HepG2 (cell line): ENCODE data around the gene TRMT1. TPM values are rescaled to one million over a fixed set of nuclear protein-coding genes. Genes with fewer than 3 reads are reported as not detected.

ENCODE experiments used
- ATAC-seq: fragments of 200-7000 bp; cut with Tn5 transposase; 3 replicates; pipeline ENCODE4 v1.9.1; 2020; ENCODE audit warnings: mild to moderate bottlenecking, moderate library complexity
- BruUV-seq: library from RNA; stranded (reverse); fragments of 400-500 nt; replicated peaks from 2 replicates; lab custom pipeline; 2021; lab: Mats Ljungman, UMichigan
- CTCF ChIA-PET: fragments of 300-600 bp; formaldehyde crosslinking; extraction: SDS; loops from one replicate; lab custom pipeline; 2021; ENCODE audit warnings: low total read pairs, inconsistent platforms, low intra/inter-chr PET ratio; lab: Yijun Ruan, JAX
- POLR2A ChIA-PET: fragments of 350-600 bp; sonication (Branson Sonifier 250); formaldehyde crosslinking; loops from one replicate; lab custom pipeline; 2020; ENCODE audit warnings: antibody characterized with exemption, inconsistent platforms; lab: Yijun Ruan, JAX
- DNase-seq: peaks from one replicate; pipeline ENCODE4 v3.0.0-alpha.2; 2015; ENCODE audit warnings: low spot score
- FAIRE-seq: peaks from 3 replicates; lab custom pipeline; 2011; peaks lifted over from hg19 to GRCh38; lab: Jason Lieb, UNC
- H2AFZ ChIP-seq: one replicate; pipeline ENCODE4 v1.6.1; 2011; ENCODE audit warnings: low read length, inconsistent platforms
- H3K27ac ChIP-seq: fragments of 300-600 bp; 3 replicates; pipeline ENCODE4 v1.8.0; 2011; ENCODE audit warnings: mixed run types, mild to moderate bottlenecking, mixed read lengths, low read length, inconsistent platforms; ENCODE audit not compliant: insufficient read depth; ENCODE audit errors: extremely low read length
- H3K27me3 ChIP-seq, 2 experiments: fragments of 200-600 bp in 1 of 2; 2 replicates in 1 of 2; 3 replicates in 1 of 2; pipeline versions ENCODE4 v1.6.0 to v1.8.0; 2011; ENCODE audit warnings: low read length in 2 of 2, mild to moderate bottlenecking in 2 of 2, moderate library complexity in 2 of 2, inconsistent platforms in 1 of 2; ENCODE audit not compliant: insufficient read depth in 2 of 2, control insufficient read depth in 1 of 2
- H3K36me3 ChIP-seq, 2 experiments: fragments of 200-600 bp in 1 of 2; replicated peaks in 1 of 2; 2 replicates in 1 of 2; 3 replicates in 1 of 2; pipeline versions ENCODE4 v1.5.1 to v1.8.0; 2011; ENCODE audit warnings: low read length in 2 of 2, inconsistent platforms in 1 of 2; ENCODE audit not compliant: insufficient read depth in 2 of 2, control insufficient read depth in 1 of 2
- H3K4me1 ChIP-seq: 2 replicates; pipeline ENCODE4 v1.5.1; 2012; ENCODE audit warnings: low read length, inconsistent platforms; ENCODE audit not compliant: insufficient read depth
- H3K4me2 ChIP-seq: 2 replicates; pipeline ENCODE4 v1.6.0; 2011; ENCODE audit warnings: low read depth, low read length, inconsistent platforms
- H3K4me3 ChIP-seq, 3 experiments: fragments of 200-600 bp in 1 of 3; sonication (generic), shearing (Covaris generic) in 1 of 3; replicated peaks in 1 of 3; 2 replicates each; pipeline ENCODE4 v1.5.1; 2011 to 2016; ENCODE audit warnings: low read length in 3 of 3, inconsistent platforms in 2 of 3, low read depth in 2 of 3, mild to moderate bottlenecking in 2 of 3, control low read depth in 1 of 3, mixed read lengths in 1 of 3; ENCODE audit not compliant: insufficient read depth in 1 of 3
- H3K79me2 ChIP-seq: one replicate; pipeline ENCODE4 v1.6.1; 2011; ENCODE audit warnings: low read length, inconsistent platforms; ENCODE audit not compliant: insufficient read depth
- H3K9ac ChIP-seq: 2 replicates; pipeline ENCODE4 v1.6.0; 2011; ENCODE audit warnings: mild to moderate bottlenecking, low read depth, low read length, inconsistent platforms; ENCODE audit not compliant: insufficient read depth
- H3K9me3 ChIP-seq: 2 replicates; pipeline ENCODE4 v1.5.1; 2012; ENCODE audit warnings: mild to moderate bottlenecking, low read length
- H4K20me1 ChIP-seq: 2 replicates; pipeline ENCODE4 v1.6.0; 2011; ENCODE audit warnings: inconsistent platforms, mild to moderate bottlenecking, low read length, moderate library complexity; ENCODE audit not compliant: insufficient read depth
- AGO2 ChIP-seq: fragments of 200-400 bp; formaldehyde crosslinking; optimal IDR thresholded peaks from 2 replicates; pipeline ENCODE3; 2017; ENCODE audit warnings: mild to moderate bottlenecking, low read depth, low read length, moderate library complexity
- HNRNPL ChIP-seq: fragments of 200-400 bp; formaldehyde crosslinking; IDR thresholded peaks from 2 replicates; pipeline ENCODE4 v1.6.1; 2017; ENCODE audit warnings: mild to moderate bottlenecking, low read depth, low read length
- HNRNPLL ChIP-seq: fragments of 200-400 bp; formaldehyde crosslinking; IDR thresholded peaks from 2 replicates; pipeline ENCODE4 v1.6.1; 2017; ENCODE audit warnings: mild to moderate bottlenecking, low read depth, low read length; ENCODE audit not compliant: poor library complexity, severe bottlenecking
- ZFX ChIP-seq: sonication (generic); formaldehyde crosslinking; IDR thresholded peaks from 2 replicates; pipeline ENCODE4 v1.4.0; 2020; ENCODE audit warnings: mild to moderate bottlenecking, low read depth, missing genetic modification reagents, moderate library complexity
- ZNF619 ChIP-seq: sonication (generic); formaldehyde crosslinking; IDR thresholded peaks from 2 replicates; pipeline ENCODE4 v1.4.0; 2020; ENCODE audit warnings: mild to moderate bottlenecking, missing genetic modification reagents
- ZNF768 ChIP-seq: sonication (generic); formaldehyde crosslinking; IDR thresholded peaks from 2 replicates; pipeline ENCODE4 v1.4.0; 2020; ENCODE audit warnings: missing genetic modification reagents
- WGBS: methylation state at CpG from one replicate; pipeline ENCODE4 v1.1.6; 2017; ENCODE audit warnings: low lambda C conversion rate; 5-methylcytosine and 5-hydroxymethylcytosine counted together
- in situ Hi-C: cut with HindIII; loops from 2 replicates; pipeline ENCODE4 v1.10.0; 2017; ENCODE audit warnings: low pct_unique_long_range_greater_than_20kb; ENCODE audit not compliant: extremely low pct_ligation_motif_present
- intact Hi-C: fragments of 100-400 bp; cut with micrococcal nuclease; formaldehyde crosslinking; loops from one replicate; pipeline ENCODE4 v1.10.0; 2022; ENCODE audit not compliant: unreplicated experiment
- polyA plus RNA-seq, 8 experiments: library from polyadenylated mRNA; depleted of rRNA in 3 of 8; stranded (reverse) in 7 of 8; unstranded in 1 of 8; fragments of >200 nt; fragmentation: Illumina TruSeq in 4 of 8; extraction: Trizol in 4 of 8; gene quantifications; 2 replicates each; pipeline versions ENCODE4 v1.2.1 to v1.2.3, GENCODE V29; 2011 to 2016; ENCODE audit warnings: low read depth in 4 of 8, missing spikeins in 1 of 8, mixed read lengths in 1 of 8; ENCODE audit not compliant: insufficient read depth in 1 of 8
- total RNA-seq, 5 experiments: library from RNA; depleted of rRNA; stranded (reverse); fragments of >200 nt; fragmentation: Illumina TruSeq; extraction: Trizol; gene quantifications; 2 replicates each; pipeline ENCODE4 v1.2.3, GENCODE V29; 2016; ENCODE audit warnings: low read depth in 1 of 5
- TF ChIP-seq, protein P1 (sequence below): sonication (generic); IDR thresholded peaks from 2 replicates; pipeline ENCODE4 v1.6.1; 2016; ENCODE audit warnings: low read depth, borderline replicate concordance

The TRMT1 gene
- total and polyA plus RNA-seq, 2 of the 13 experiments (the other 11 are each of a cell fraction or from before 2014, with no cell fraction given) = 35.5 to 44.1 TPM

DNA sequence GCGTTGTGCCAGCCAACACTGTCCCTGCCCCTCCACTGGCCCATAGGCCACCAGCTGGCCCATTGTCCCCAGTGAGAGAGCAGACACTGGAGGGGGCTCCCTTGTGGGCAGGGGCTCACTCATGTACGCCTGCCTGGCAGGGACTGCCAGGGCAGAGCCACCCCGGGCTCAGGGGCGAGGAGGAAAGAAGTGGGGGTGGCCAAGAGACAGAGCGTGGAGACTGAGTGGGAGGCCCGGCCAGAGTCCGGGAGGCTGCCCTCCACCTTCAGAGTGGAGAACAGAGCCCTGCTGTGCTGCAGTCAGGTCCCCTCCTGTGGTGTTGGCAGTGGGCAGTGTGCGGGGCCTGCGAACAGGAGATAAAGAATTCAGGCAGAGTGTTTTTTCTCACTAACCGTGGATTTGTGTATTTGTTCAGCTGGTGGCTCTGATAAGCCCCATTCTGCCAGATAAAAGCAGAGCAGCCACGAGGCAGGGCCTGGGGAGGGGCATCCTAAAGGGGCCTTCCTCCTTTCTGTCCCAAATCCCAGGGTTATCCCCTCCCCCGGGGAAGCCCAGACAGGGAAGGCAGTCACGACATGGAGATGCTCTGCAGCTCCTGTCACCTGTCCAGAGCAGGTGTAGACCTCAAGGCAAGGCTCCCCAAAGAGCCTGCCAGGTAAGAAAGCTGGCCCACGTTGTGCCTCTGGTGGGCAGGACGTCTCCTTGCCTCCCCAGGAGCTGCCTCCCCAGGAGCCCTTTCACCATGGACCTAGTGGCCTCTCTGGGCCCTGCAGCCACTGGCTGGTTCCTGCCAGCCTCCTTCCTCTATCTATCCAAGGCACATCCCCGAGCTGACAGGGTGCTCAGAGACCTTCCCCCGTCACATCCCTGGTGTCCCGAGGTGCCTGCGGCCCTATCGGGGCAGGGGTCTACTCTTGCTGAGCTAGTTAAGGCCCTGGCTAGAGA, 46.9 kb downstream of the TRMT1 start:
- Histone ChIP-seq H2AFZ (no peak overlapping the region), H3K4me3 (no peak overlapping the region), H3K4me2 (no peak overlapping the region), H3K9me3 (no peaks in the 10 kb centered on the region), H3K27me3 (no peaks in the 10 kb centered on the region), H3K9ac (no peak overlapping the region), H3K79me2 (peaks cover 3% of the 10 kb centered on the region), H3K4me1 (peaks cover 26% of the 10 kb centered on the region), H4K20me1 (no peaks in the 10 kb centered on the region), H3K27ac (no peak overlapping the region), H3K36me3 (peaks cover 9 to 24% of the 10 kb centered on the region in 2 experiments; a peak in 4 of 5 replicates)
- DNase-seq = no peak
- CTCF ChIA-PET = no interaction called here
- intact Hi-C loops (no loop called here), in situ Hi-C loops (no loop called here)
- POLR2A ChIA-PET = interaction anchor here (1.3 kb wide), 1 partner anchor 15 kb away, joined by 3 read pairs; no protein-coding TSS in a partner anchor
- TF ChIP-seq AGO2 (peak; percentile 24), ZNF619 (CRISPR knock-in tag) (no peak), ZFX (no peak), ZNF768 (CRISPR knock-in tag) (peak; percentile 53; the same call in 1 of the 2 replicates), HNRNPLL (peak; percentile 18), HNRNPL (peak; percentile 95)
- TF ChIP-seq, protein P1, sequence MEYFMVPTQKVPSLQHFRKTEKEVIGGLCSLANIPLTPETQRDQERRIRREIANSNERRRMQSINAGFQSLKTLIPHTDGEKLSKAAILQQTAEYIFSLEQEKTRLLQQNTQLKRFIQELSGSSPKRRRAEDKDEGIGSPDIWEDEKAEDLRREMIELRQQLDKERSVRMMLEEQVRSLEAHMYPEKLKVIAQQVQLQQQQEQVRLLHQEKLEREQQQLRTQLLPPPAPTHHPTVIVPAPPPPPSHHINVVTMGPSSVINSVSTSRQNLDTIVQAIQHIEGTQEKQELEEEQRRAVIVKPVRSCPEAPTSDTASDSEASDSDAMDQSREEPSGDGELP = peak; percentile 58; the same call in 1 of the 2 replicates
- no peak for FAIRE-seq
- 78% methylated on average over 10 of the region's 20 CpGs for WGBS
- ATAC-seq = peak; percentile 23
- BruUV-seq = no TSS peak
